Sigmoid colon (tissue), 4 donors: ENCODE measurements around the gene KAT2B.

Experiments
- CTCF ChIP-seq, 4 experiments: fragments of 450-650 bp in 3 of 4; fragments of 200-600 bp in 1 of 4; IDR thresholded peaks; one replicate each; pipeline ENCODE4 v1.5.1; 2016 to 2019; ENCODE audit warnings: antibody characterized with exemption in 4 of 4, mild to moderate bottlenecking in 3 of 4, moderate library complexity in 2 of 4
- EP300 ChIP-seq, 4 donors: sonication (generic); formaldehyde crosslinking; IDR thresholded peaks; one replicate each; pipeline ENCODE4 v1.6.1; 2017; ENCODE audit warnings: antibody characterized with exemption in 4 of 4

GRCh38 chr3:20039466-20039764 lies 831 bp upstream of the KAT2B start:
- TF ChIP-seq EP300 (IDR thresholded peaks at IDR 0.05) (no peak), CTCF (IDR thresholded peaks at IDR 0.05) (no peak)
